SH-SY5Y (cell line): Measurements from ENCODE around the gene ELF4.

Experiments
- GATA2 ChIP-seq: IDR thresholded peaks from 2 replicates; pipeline ENCODE4 v1.6.1; 2011; ENCODE audit warnings: mild to moderate bottlenecking, low read depth, low read length
- GATA3 ChIP-seq: IDR thresholded peaks from 2 replicates; pipeline ENCODE4 v1.6.1; 2011; ENCODE audit warnings: low read depth, mild to moderate bottlenecking, low read length, moderate library complexity

ELF4 gene

GRCh38 chrX:130082244-130083106 lies 27.8 kb downstream of the ELF4 start:
- TF ChIP-seq GATA3 (no peak), GATA2 (no peak)

GRCh38 chrX:130081421-130082045 lies 28.8 kb downstream of the ELF4 start:
- TF ChIP-seq GATA2, result no peak
- no peak for TF ChIP-seq GATA3

DNA sequence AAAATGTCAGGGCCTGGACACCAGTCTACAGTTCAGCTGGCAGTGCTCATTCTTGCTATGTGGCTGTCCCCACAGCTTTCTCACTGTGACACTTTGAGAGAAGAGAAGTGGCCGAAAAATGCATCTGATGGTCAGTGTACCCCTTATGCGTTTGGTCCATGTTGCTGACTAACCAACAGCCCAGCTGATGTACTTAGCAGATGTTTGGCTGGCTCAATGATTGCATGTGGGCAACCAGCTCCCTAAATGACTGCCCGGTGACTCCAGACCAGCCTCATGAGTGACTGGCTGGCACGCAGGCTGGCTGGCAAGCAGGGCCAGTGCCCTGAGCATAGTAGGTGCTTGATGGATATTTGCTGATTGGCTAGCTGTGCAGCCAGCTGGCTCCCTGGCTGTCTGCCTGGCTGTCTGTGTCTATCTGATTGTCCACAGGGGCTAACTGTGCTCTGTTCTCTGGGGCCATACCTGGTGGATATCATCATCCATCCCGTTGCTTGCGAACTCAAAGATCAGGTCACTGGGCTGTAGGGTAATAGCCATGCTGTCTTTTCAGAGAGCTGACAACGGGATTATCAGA lies 29.4 kb downstream of the ELF4 start:
- TF ChIP-seq GATA3, result no peak

DNA sequence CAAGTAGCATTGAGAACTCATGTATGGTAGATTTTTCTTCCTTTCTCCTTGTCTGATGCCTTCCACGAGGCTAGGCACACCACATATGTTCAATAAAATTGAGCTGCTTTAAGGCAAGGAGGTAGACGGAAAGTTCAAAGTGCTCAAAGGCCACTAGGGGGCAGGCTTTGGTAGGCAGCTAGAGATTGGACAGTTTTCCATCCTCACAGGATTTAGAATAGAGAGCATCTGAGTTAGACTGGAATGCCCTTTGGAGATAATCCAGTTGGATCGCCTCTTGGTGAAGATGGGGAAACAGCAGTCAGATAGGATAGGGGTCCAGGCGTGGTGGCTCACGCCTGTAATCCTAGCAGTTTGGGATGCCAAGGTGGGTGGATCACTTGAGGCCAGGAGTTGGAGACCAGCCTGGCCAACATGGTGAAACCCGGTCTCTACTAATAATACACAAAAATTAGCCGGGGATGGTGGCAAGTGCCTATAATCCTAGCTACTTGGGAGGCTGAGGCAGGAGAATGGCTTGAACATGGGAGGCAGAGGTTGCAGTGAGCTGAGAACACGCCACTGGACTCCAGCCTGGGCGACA lies 30.4 kb downstream of the ELF4 start:
- no peak for TF ChIP-seq GATA2
- TF ChIP-seq GATA3, result no peak

- TF ChIP-seq GATA2, result no peak
- TF ChIP-seq GATA3, result no peak
Observed at GRCh38 chrX:130075777-130076176, 34.5 kb downstream of the ELF4 start.

- no peak for TF ChIP-seq GATA3
- no peak for TF ChIP-seq GATA2
Observed at GRCh38 chrX:130072345-130072740, 38.0 kb downstream of the ELF4 start.

DNA sequence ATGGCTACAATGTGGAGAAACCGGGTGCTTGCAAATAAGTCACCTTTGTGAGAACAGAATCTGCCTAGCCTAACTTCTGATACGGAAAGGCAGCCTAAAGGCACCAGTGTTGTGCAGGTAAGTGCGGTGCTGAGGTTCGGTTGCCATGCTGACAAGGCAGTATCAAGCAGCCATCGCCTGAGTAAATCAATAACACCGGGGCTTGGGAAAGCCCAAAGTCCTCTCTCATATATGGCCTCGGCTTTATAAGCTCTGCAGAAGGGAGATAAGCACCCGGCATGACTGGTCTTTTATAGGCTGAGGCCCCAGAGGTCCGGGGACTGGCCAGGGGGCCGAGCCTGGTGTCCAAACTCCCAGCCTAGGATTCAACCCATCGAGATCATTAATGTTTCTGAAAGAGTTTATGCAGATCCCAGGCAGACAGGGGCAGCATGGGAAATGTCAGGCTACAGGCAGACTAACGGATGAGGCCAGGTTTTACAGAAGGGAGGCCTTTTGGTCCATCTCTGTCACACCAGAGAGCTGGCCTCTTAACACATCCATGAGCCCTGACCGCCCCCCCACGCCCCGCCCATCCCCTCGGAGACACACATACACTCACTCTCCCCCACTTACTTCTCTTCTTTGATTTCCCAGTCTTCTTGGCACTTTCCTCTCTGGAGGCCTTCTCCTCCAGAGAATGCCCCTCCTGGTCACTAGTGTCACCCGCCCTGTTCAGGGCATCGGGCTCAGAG lies 38.5 kb downstream of the ELF4 start:
- TF ChIP-seq GATA3, result no peak
- no peak for TF ChIP-seq GATA2

DNA sequence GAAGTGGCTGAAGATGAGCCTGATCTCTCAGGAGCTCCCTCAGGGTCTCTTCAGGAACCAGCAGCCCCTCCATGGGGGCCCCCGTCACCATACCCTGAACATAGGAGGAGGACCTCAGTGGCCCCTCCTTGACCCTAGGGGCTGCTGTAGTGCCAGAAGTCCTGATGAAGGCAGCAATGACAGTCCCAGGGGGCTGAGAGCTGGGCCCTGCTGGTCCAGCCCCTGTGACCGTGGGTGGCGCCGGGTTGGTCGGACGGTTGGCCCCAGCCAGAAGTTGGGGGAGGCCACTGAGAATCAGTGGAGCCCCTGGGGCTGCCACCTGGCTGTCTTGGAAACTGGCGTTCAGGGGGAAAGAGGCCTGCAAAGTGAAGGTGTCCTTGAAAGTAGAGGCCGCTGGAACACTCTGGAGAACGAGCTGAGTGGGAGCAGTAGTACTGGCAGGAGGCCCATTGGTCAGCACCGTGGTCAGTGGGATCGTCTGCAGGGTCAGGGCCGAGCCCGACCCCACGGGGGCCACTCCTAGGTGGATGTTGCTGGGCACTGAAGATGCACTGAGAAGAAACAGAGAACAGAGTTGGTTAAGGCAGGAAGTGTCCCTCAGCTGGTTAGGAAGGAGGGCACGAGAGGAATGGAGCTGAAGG lies 43.2 kb downstream of the ELF4 start:
- TF ChIP-seq GATA2 (no peak), GATA3 (no peak)

GRCh38 chrX:130060122-130061069 lies 49.9 kb downstream of the ELF4 start:
- TF ChIP-seq GATA3, result no peak
- TF ChIP-seq GATA2, result no peak

- no peak for TF ChIP-seq GATA2
- TF ChIP-seq GATA3, result no peak
Observed at GRCh38 chrX:130058652-130059051, 51.6 kb downstream of the ELF4 start.

- TF ChIP-seq GATA3, result no peak
- no peak for TF ChIP-seq GATA2
Observed at GRCh38 chrX:130057209-130057608, 53.1 kb downstream of the ELF4 start.

DNA sequence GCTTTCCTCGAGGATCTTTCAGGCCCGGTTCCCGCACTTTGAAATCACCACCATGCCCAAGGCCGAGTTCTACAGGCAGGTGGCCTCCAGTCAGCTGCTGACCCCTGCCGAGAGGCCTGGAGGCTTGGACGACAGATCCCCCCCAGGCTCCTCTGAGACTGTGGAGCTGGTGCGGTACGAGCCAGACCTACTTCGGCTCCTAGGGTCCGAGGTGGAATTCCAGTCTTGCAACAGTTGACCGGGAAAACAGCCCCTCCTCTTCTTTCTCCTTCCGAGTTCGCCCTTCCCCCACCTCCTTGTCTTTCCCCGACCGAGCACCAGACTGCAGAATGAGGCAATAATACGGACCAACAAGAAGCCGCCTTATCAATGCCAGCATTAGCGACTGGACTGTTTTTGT lies 54.4 kb downstream of the ELF4 start:
- TF ChIP-seq GATA2, result no peak
- no peak for TF ChIP-seq GATA3

- no peak for TF ChIP-seq GATA2
Observed at GRCh38 chrX:130055103-130055502, 55.2 kb downstream of the ELF4 start.

DNA sequence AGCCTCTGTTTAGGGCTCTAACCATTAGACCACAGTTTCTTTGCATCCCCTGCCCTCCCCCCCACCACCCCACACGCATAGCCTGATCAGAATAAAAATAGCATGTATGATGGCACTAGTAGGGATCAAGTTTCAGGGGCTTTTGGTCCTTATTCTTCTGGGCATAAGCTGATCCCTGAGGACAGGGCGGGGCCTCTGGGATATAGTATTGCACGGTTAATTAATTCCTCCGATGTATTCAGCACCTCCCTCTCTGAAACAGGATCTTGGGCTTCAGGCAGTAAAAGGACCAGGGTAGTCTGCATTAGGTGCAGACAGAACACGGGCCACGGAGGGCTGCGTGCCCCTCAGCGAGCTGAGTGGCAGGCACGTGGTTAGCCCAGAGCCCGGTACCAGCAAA lies 57.1 kb downstream of the ELF4 start:
- TF ChIP-seq GATA3, result no peak
